Neural cell (in vitro differentiated cells): ENCODE results near the gene MYCL. TPM values are rescaled to one million over a fixed set of nuclear protein-coding genes. Genes with fewer than 3 reads are reported as not detected.
"Not testable (repeated sequence)": the region's sequence is repeated elsewhere in the genome, so short reads cannot be mapped to it uniquely, and the experiment has no call there.

Experiments used
- H2AFZ ChIP-seq: fragments of 200-600, 300-800 bp; sonication (generic), shearing (Covaris generic); 2 replicates; pipeline ENCODE4 v1.6.0; 2014; ENCODE audit warnings: low read depth, mild to moderate bottlenecking, antibody characterized with exemption, low read length, moderate library complexity
- H3F3A ChIP-seq: fragments of 200-600 bp; shearing (Covaris generic); 2 replicates; pipeline ENCODE4 v1.6.1; 2016; ENCODE audit warnings: mild to moderate bottlenecking, moderate library complexity, mixed read lengths, antibody characterized with exemption, low read length; ENCODE audit not compliant: insufficient read depth, poor library complexity, severe bottlenecking
- H3K27ac ChIP-seq: fragments of 200-600, 300-800 bp; sonication (generic), shearing (Covaris generic); 2 replicates; pipeline ENCODE4 v1.5.1; 2014; ENCODE audit warnings: mild to moderate bottlenecking, low read length, moderate library complexity
- H3K27me3 ChIP-seq: fragments of 300-800, 200-600 bp; sonication (generic), shearing (Covaris generic); 2 replicates; pipeline ENCODE4 v1.6.0; 2014; ENCODE audit warnings: mild to moderate bottlenecking, low read depth, low read length, moderate library complexity; ENCODE audit not compliant: insufficient read depth
- H3K36me3 ChIP-seq: fragments of 300-800, 200-600 bp; sonication (generic), shearing (Covaris generic); 2 replicates; pipeline ENCODE4 v1.5.1; 2014; ENCODE audit warnings: mild to moderate bottlenecking, antibody characterized with exemption, low read length, moderate library complexity; ENCODE audit not compliant: insufficient read depth
- H3K4me2 ChIP-seq: fragments of 300-800, 200-600 bp; sonication (generic), shearing (Covaris generic); 2 replicates; pipeline ENCODE4 v1.6.0; 2014; ENCODE audit warnings: mild to moderate bottlenecking, low read length
- H3K4me3 ChIP-seq: fragments of 300-800, 200-600 bp; sonication (generic), shearing (Covaris generic); 2 replicates; pipeline ENCODE4 v1.5.1; 2014; ENCODE audit warnings: mild to moderate bottlenecking, low read length, moderate library complexity
- H3K79me2 ChIP-seq: fragments of 200-600 bp; shearing (Covaris generic); replicated peaks from 2 replicates; pipeline ENCODE4 v1.6.0; 2014; ENCODE audit warnings: mild to moderate bottlenecking, low read length, moderate library complexity; ENCODE audit not compliant: insufficient read depth
- H3K9ac ChIP-seq: fragments of 300-800, 200-600 bp; sonication (generic), shearing (Covaris generic); 2 replicates; pipeline ENCODE4 v1.6.1; 2016; ENCODE audit warnings: mild to moderate bottlenecking, low read length, mixed read lengths
- H3K9me2 ChIP-seq: fragments of 200-600 bp; shearing (Covaris generic); 2 replicates; pipeline ENCODE4 v1.6.1; 2016; ENCODE audit warnings: mild to moderate bottlenecking, low read length, mixed read lengths; ENCODE audit not compliant: insufficient read depth
- H3K9me3 ChIP-seq: fragments of 200-600, 300-800 bp; sonication (generic), shearing (Covaris generic); 2 replicates; pipeline ENCODE4 v1.6.1; 2016; ENCODE audit warnings: mild to moderate bottlenecking, mixed run types, low read length, moderate library complexity, mixed read lengths
- H4K20me1 ChIP-seq: fragments of 200-600 bp; shearing (Covaris generic); 2 replicates; pipeline ENCODE4 v1.6.1; 2016; ENCODE audit warnings: mild to moderate bottlenecking, mixed run types; ENCODE audit not compliant: insufficient read depth
- CTCF ChIP-seq: fragments of 450-650 bp; IDR thresholded peaks from 2 replicates; pipeline ENCODE4 v1.5.1; 2014; ENCODE audit warnings: antibody characterized with exemption, mild to moderate bottlenecking, moderate library complexity; ENCODE audit not compliant: poor library complexity, severe bottlenecking
- EP300 ChIP-seq: fragments of 450-650 bp; conservative IDR thresholded peaks from 2 replicates; pipeline ENCODE4 v1.6.1; 2014; ENCODE audit warnings: antibody characterized with exemption, mild to moderate bottlenecking, moderate library complexity; ENCODE audit not compliant: poor library complexity, severe bottlenecking
- EZH2 ChIP-seq: fragments of 200-600, 300-800 bp; shearing (Covaris generic), sonication (generic); IDR thresholded peaks from 2 replicates; pipeline ENCODE4 v1.6.1; 2014; ENCODE audit warnings: antibody characterized with exemption, low read length, borderline replicate concordance, mild to moderate bottlenecking; ENCODE audit not compliant: insufficient read depth, poor library complexity, severe bottlenecking
- MXI1 ChIP-seq: fragments of 450-650 bp; conservative IDR thresholded peaks from 2 replicates; pipeline ENCODE4 v1.6.1; 2014; ENCODE audit warnings: antibody characterized with exemption, mild to moderate bottlenecking; ENCODE audit not compliant: poor library complexity, severe bottlenecking
- POLR2AphosphoS5 ChIP-seq: IDR thresholded peaks from 2 replicates; pipeline ENCODE4 v1.6.1; 2012
- RAD21 ChIP-seq: fragments of 450-650 bp; conservative IDR thresholded peaks from 2 replicates; pipeline ENCODE4 v1.6.1; 2014; ENCODE audit warnings: antibody characterized with exemption, mild to moderate bottlenecking, moderate library complexity
- REST ChIP-seq: IDR thresholded peaks from 2 replicates; pipeline ENCODE4 v1.6.1; 2012; ENCODE audit warnings: borderline replicate concordance
- SMC3 ChIP-seq: fragments of 450-650 bp; conservative IDR thresholded peaks from 2 replicates; pipeline ENCODE4 v1.6.1; 2014; ENCODE audit warnings: antibody characterized with exemption, mild to moderate bottlenecking, moderate library complexity; ENCODE audit not compliant: poor library complexity
- TAF1 ChIP-seq: IDR thresholded peaks from 2 replicates; pipeline ENCODE4 v1.6.1; 2012; ENCODE audit warnings: low read depth
- polyA plus RNA-seq: library from polyadenylated mRNA; depleted of rRNA; stranded (reverse); fragments of >200 nt; gene quantifications from 2 replicates; pipeline ENCODE4 v1.2.3, GENCODE V29; 2014

MYCL gene
- polyA plus RNA-seq, 1 donor from 2014 or later, result 35.2 TPM

GRCh38 chr1:39915499-39916129 is 13.9 kb upstream of the MYCL start:
- Histone ChIP-seq H3F3A (no peaks in the 10 kb centered on the region), H3K9me2 (no peaks in the 10 kb centered on the region), H3K27ac (no peak overlapping the region), H3K4me3 (no peak overlapping the region), H3K4me2 (no peak overlapping the region), H3K9ac (no peak overlapping the region), H4K20me1 (no peaks in the 10 kb centered on the region), H2AFZ (no peak overlapping the region), H3K27me3 (no peaks in the 10 kb centered on the region), H3K9me3 (no peaks in the 10 kb centered on the region), H3K79me2 (no peaks in the 10 kb centered on the region), H3K36me3 (no peaks in the 10 kb centered on the region)
- TF ChIP-seq MXI1 (no peak), POLR2AphosphoS5 (no peak), SMC3 (no peak), CTCF (no peak), EP300 (no peak), EZH2 (no peak), TAF1 (no peak), REST (no peak), RAD21 (no peak)

GRCh38 chr1:39913136-39913535 is 11.4 kb upstream of the MYCL start:
- H3K79me2 ChIP-seq, H3K4me2 ChIP-seq, H3K27ac ChIP-seq, H3K9ac ChIP-seq, H2AFZ ChIP-seq, H3K36me3 ChIP-seq, H3K4me3 ChIP-seq, H4K20me1 ChIP-seq, H3K9me2 ChIP-seq, H3F3A ChIP-seq, H3K9me3 ChIP-seq, H3K27me3 ChIP-seq: not testable (repeated sequence)

GRCh38 chr1:39910263-39910662 is 8.5 kb upstream of the MYCL start:
- Histone ChIP-seq H3K9ac (no peak overlapping the region), H3K9me2 (no peaks in the 10 kb centered on the region), H3K4me3 (no peak overlapping the region), H3K79me2 (no peaks in the 10 kb centered on the region), H3F3A (no peaks in the 10 kb centered on the region), H3K36me3 (no peaks in the 10 kb centered on the region), H3K4me2 (no peak overlapping the region), H3K9me3 (no peaks in the 10 kb centered on the region), H3K27ac (no peak overlapping the region), H3K27me3 (no peaks in the 10 kb centered on the region), H2AFZ (no peak overlapping the region), H4K20me1 (no peaks in the 10 kb centered on the region)
- TF ChIP-seq CTCF (no peak), EZH2 (no peak), RAD21 (no peak), SMC3 (no peak), REST (no peak), TAF1 (no peak), MXI1 (no peak), POLR2AphosphoS5 (no peak), EP300 (no peak)
